ENCODE data around the gene FBXL16.
"Not testable (repeated sequence)": the region's sequence is repeated elsewhere in the genome, so short reads cannot be mapped to it uniquely, and the experiment has no call there.

- TF ChIP-seq, protein P1, sequence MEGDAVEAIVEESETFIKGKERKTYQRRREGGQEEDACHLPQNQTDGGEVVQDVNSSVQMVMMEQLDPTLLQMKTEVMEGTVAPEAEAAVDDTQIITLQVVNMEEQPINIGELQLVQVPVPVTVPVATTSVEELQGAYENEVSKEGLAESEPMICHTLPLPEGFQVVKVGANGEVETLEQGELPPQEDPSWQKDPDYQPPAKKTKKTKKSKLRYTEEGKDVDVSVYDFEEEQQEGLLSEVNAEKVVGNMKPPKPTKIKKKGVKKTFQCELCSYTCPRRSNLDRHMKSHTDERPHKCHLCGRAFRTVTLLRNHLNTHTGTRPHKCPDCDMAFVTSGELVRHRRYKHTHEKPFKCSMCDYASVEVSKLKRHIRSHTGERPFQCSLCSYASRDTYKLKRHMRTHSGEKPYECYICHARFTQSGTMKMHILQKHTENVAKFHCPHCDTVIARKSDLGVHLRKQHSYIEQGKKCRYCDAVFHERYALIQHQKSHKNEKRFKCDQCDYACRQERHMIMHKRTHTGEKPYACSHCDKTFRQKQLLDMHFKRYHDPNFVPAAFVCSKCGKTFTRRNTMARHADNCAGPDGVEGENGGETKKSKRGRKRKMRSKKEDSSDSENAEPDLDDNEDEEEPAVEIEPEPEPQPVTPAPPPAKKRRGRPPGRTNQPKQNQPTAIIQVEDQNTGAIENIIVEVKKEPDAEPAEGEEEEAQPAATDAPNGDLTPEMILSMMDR (conservative IDR thresholded peaks at IDR 0.05; ENCODE audit: low read depth, low read length) = not testable (repeated sequence)
- TF ChIP-seq EZH2 (IDR thresholded peaks at IDR 0.05; ENCODE audit: borderline replicate concordance, low read depth, low read length, poor library complexity, severe bottlenecking) = not testable (repeated sequence)
These were observed 48.6 kb upstream of the FBXL16 start for GRCh38 chr16:754121-754607.

Data from A673 (cell line).